Fibroblast of lung (primary cell): ENCODE results near the gene CTNND1. TPM values are rescaled to one million over a fixed set of nuclear protein-coding genes. Genes with fewer than 3 reads are reported as not detected.

Experiments
- DNase-seq, 2 donors: peaks; one replicate each; pipeline versions ENCODE4 v3.0.0 to v3.0.0-alpha.2; 2010; ENCODE audit warnings: low read depth in 2 of 2
- H2AFZ ChIP-seq: 2 replicates; pipeline ENCODE4 v1.5.1; 2012; ENCODE audit warnings: low read length, control low read depth, inconsistent platforms
- H3K27ac ChIP-seq: 2 replicates; pipeline ENCODE4 v1.5.1; 2011; ENCODE audit warnings: low read length, control low read depth; ENCODE audit not compliant: insufficient read depth
- H3K27me3 ChIP-seq: 2 replicates; pipeline ENCODE4 v1.5.1; 2011; ENCODE audit warnings: mild to moderate bottlenecking, low read length; ENCODE audit not compliant: control insufficient read depth, insufficient read depth
- H3K36me3 ChIP-seq: 2 replicates; pipeline ENCODE4 v1.5.1; 2011; ENCODE audit warnings: low read length; ENCODE audit not compliant: control insufficient read depth, insufficient read depth
- H3K4me1 ChIP-seq: 2 replicates; pipeline ENCODE4 v1.5.1; 2011; ENCODE audit warnings: low read length; ENCODE audit not compliant: control insufficient read depth, insufficient read depth; ENCODE audit errors: extremely low read depth
- H3K4me2 ChIP-seq: 2 replicates; pipeline ENCODE4 v1.5.1; 2011; ENCODE audit warnings: low read length, control low read depth; ENCODE audit not compliant: insufficient read depth; ENCODE audit errors: extremely low read depth
- H3K4me3 ChIP-seq, 4 experiments: fragments of 200-600 bp in 1 of 4; sonication (generic) in 1 of 4; replicated peaks in 1 of 4; 2 replicates each; pipeline ENCODE4 v1.5.1; 2011 to 2016; ENCODE audit warnings: low read length in 4 of 4, low read depth in 3 of 4, mild to moderate bottlenecking in 3 of 4, control low read depth in 2 of 4, inconsistent platforms in 1 of 4, mixed read lengths in 1 of 4; ENCODE audit not compliant: insufficient read depth in 1 of 4; ENCODE audit errors: control extremely low read depth in 1 of 4
- H3K79me2 ChIP-seq: 2 replicates; pipeline ENCODE4 v1.5.1; 2012; ENCODE audit warnings: mild to moderate bottlenecking, low read length, inconsistent platforms; ENCODE audit not compliant: control insufficient read depth, insufficient read depth
- H3K9ac ChIP-seq: 2 replicates; pipeline ENCODE4 v1.5.1; 2011; ENCODE audit warnings: mild to moderate bottlenecking, low read length, control low read depth; ENCODE audit not compliant: insufficient read depth
- H3K9me3 ChIP-seq: 2 replicates; pipeline ENCODE4 v1.5.1; 2012; ENCODE audit warnings: low read depth, low read length; ENCODE audit not compliant: control insufficient read depth, insufficient read depth
- H4K20me1 ChIP-seq: 2 replicates; pipeline ENCODE4 v1.5.1; 2011; ENCODE audit warnings: low read length; ENCODE audit not compliant: control insufficient read depth, insufficient read depth; ENCODE audit errors: extremely low read depth
- CTCF ChIP-seq, 2 donors: IDR thresholded peaks in 1 of 2; conservative IDR thresholded peaks in 1 of 2; 1 replicate in 1 of 2; 2 replicates in 1 of 2; pipeline ENCODE4 v1.5.1; 2011 to 2012; ENCODE audit warnings: low read length in 2 of 2, control low read depth in 1 of 2, inconsistent platforms in 1 of 2, low read depth in 1 of 2, mild to moderate bottlenecking in 1 of 2
- EZH2 ChIP-seq: IDR thresholded peaks from 2 replicates; pipeline ENCODE4 v1.5.1; 2012; ENCODE audit warnings: low read length, control low read depth, mild to moderate bottlenecking; ENCODE audit errors: missing control alignments
- polyA plus RNA-seq, 2 donors: library from polyadenylated mRNA; depleted of rRNA in 1 of 2; stranded (reverse) in 1 of 2; unstranded in 1 of 2; fragments of >200 nt; gene quantifications; 2 replicates each; pipeline ENCODE4 v1.2.1, GENCODE V29; 2011 to 2012; ENCODE audit warnings: missing spikeins in 1 of 2
- total RNA-seq: library from RNA; depleted of rRNA; stranded (reverse); fragments of >200 nt; gene quantifications from 2 replicates; pipeline ENCODE4 v1.2.1, GENCODE V29; 2014

Gene CTNND1
- total and polyA plus RNA-seq, 2 donors (not counting 1 experiment from before 2014, with no cell fraction given): 103 to 190 TPM

- H2AFZ ChIP-seq: no peak overlapping the region
- H3K4me3 ChIP-seq: no peak overlapping the region
- no peak overlapping the region for H3K4me2 ChIP-seq
- H3K27ac ChIP-seq: no peak overlapping the region
- H3K79me2 ChIP-seq: peaks cover 87% of the 10 kb centered on the region
- peaks cover under 1% of the 10 kb centered on the region for H4K20me1 ChIP-seq
- DNase-seq: peak in 1 of 2 donors; percentile 62
- no peaks in the 10 kb centered on the region for H3K27me3 ChIP-seq
- peaks cover 5% of the 10 kb centered on the region for H3K4me1 ChIP-seq
- TF ChIP-seq CTCF (conservative IDR thresholded peaks at IDR 0.05 in 1 of 2, IDR thresholded peaks at IDR 0.05 in 1 of 2; ENCODE audit: low read depth in 1 of 2, low read length in 2 of 2) (no peak), EZH2 (no peak)
- H3K36me3 ChIP-seq: peaks cover 2% of the 10 kb centered on the region
- H3K9me3 ChIP-seq: no peaks in the 10 kb centered on the region
- no peak overlapping the region for H3K9ac ChIP-seq
These were observed 24.8 kb downstream of the CTNND1 start for GRCh38 chr11:57786436-57786835.

- Histone ChIP-seq H3K9ac (no peak overlapping the region), H3K9me3 (no peaks in the 10 kb centered on the region), H4K20me1 (no peaks in the 10 kb centered on the region), H3K27me3 (no peaks in the 10 kb centered on the region), H3K79me2 (peaks cover 87% of the 10 kb centered on the region), H3K4me1 (peaks cover 3% of the 10 kb centered on the region), H3K27ac (no peak overlapping the region), H3K4me3 (no peak overlapping the region), H3K4me2 (no peak overlapping the region), H2AFZ (no peak overlapping the region), H3K36me3 (peaks cover 7% of the 10 kb centered on the region)
- no peak for TF ChIP-seq EZH2
- no peak for DNase-seq
These were observed 25.5 kb downstream of the CTNND1 start for GRCh38 chr11:57787006-57787604.

- Histone ChIP-seq H3K27me3 (no peaks in the 10 kb centered on the region), H3K9ac (no peak overlapping the region), H3K79me2 (peaks cover 89% of the 10 kb centered on the region), H3K9me3 (no peaks in the 10 kb centered on the region), H4K20me1 (no peaks in the 10 kb centered on the region), H3K4me2 (no peak overlapping the region), H3K36me3 (peaks cover 7% of the 10 kb centered on the region), H3K4me3 (no peak overlapping the region), H3K27ac (no peak overlapping the region), H3K4me1 (peaks cover 6% of the 10 kb centered on the region), H2AFZ (no peak overlapping the region)
- DNase-seq: no peak
- TF ChIP-seq CTCF (conservative IDR thresholded peaks at IDR 0.05 in 1 of 2, IDR thresholded peaks at IDR 0.05 in 1 of 2; ENCODE audit: low read depth in 1 of 2, low read length in 2 of 2): no peak
- TF ChIP-seq EZH2: no peak
These were observed 26.5 kb downstream of the CTNND1 start for GRCh38 chr11:57787920-57788702.
